Measurements from ENCODE around the gene MSMB. TPM values are rescaled to one million over a fixed set of nuclear protein-coding genes. Genes with fewer than 3 reads are reported as not detected.
"Not testable (repeated sequence)": the region's sequence is repeated elsewhere in the genome, so short reads cannot be mapped to it uniquely, and the experiment has no call there.

MSMB gene
- total RNA-seq, 2 donors from 2014 or later = not detected

DNA sequence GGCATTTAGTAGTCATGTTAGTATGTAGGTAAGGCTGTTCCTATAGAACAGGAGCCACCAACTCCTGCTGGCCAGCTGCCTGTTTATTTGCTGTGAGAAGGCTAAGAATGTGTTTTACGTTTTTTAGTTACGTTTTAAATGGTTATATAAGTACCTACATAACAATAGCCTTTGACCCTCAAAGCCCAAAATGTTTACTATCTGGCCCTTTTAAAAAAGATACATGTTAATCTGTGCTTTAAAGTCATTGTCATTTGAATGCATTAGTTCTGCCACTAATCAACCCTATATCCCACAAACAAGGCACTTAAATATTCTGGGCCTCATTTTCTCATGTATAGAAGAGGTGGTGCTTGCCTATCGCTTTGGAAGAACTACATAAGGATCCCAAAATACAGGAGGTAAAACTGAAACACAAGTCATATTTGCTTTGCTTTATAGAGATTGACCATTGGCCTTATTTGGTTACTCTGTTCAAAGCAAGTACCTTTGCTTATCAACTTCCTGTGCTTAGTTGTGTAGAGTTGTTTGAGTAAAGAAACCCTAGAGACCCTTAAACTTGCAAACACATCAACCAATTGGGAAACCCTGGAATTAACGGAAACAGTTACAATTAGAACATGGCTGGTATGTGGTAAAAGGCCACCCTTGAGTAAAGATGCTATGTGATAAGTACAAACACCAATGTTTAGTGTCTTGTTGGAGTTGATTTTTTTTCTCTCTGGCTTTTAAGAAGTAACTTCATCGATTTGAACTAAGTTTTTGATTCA lies 47.9 kb downstream of the MSMB start:
- Histone ChIP-seq H3K36me3 (replicated peaks in 1 of 2; ENCODE audit: insufficient read depth in 1 of 2, low read depth in 2 of 2) (peaks cover 0 to 5% of the 10 kb centered on the region in 2 donors), H3K4me1 (no peaks in the 10 kb centered on the region), H3K27me3 (no peaks in the 10 kb centered on the region), H3K9me3 (no peaks in the 10 kb centered on the region), H3K27ac (no peak overlapping the region), H3K4me3 (no peak overlapping the region)
- ATAC-seq (no peak), DNase-seq (no peak)
- TF ChIP-seq POLR2A (IDR thresholded peaks at IDR 0.05) = no peak
- TF ChIP-seq, protein P1, sequence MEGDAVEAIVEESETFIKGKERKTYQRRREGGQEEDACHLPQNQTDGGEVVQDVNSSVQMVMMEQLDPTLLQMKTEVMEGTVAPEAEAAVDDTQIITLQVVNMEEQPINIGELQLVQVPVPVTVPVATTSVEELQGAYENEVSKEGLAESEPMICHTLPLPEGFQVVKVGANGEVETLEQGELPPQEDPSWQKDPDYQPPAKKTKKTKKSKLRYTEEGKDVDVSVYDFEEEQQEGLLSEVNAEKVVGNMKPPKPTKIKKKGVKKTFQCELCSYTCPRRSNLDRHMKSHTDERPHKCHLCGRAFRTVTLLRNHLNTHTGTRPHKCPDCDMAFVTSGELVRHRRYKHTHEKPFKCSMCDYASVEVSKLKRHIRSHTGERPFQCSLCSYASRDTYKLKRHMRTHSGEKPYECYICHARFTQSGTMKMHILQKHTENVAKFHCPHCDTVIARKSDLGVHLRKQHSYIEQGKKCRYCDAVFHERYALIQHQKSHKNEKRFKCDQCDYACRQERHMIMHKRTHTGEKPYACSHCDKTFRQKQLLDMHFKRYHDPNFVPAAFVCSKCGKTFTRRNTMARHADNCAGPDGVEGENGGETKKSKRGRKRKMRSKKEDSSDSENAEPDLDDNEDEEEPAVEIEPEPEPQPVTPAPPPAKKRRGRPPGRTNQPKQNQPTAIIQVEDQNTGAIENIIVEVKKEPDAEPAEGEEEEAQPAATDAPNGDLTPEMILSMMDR (IDR thresholded peaks at IDR 0.05) = no peak
- 69 to 86% methylated on average over 5 of the region's 5 CpGs for WGBS, 2 donors
- intact Hi-C loops (cut with DNase I) = no loop called here

DNA sequence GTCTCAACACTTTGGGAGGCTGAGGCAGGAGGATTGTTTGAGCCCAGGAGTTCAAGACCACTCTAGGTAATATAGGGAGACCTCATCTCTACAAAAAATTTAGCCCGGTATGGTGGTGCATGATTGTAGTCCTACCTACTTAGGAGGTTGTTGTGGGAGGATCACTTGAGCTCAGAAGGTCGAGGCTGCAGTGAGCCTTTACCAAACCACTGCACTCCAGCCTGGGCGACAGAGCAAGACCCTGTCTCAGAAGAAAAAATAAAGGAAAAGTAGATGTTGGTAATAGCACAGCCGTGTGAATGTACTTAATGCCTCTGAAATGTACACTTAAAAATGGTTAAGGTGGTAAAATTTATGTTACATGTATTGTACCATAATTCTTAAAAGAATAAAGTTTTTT lies 48.5 kb downstream of the MSMB start:
- H3K9me3 ChIP-seq = no peaks in the 10 kb centered on the region
- TF ChIP-seq, protein P1 (IDR thresholded peaks at IDR 0.05) = no peak
- TF ChIP-seq POLR2A (IDR thresholded peaks at IDR 0.05) = no peak
- peaks cover 0 to 2% of the 10 kb centered on the region in 2 donors for H3K36me3 ChIP-seq (replicated peaks in 1 of 2; ENCODE audit: insufficient read depth in 1 of 2, low read depth in 2 of 2)
- H3K4me3 ChIP-seq = no peak overlapping the region
- no peaks in the 10 kb centered on the region for H3K27me3 ChIP-seq
- 93 to 97% methylated on average over 4 of the region's 4 CpGs for WGBS, 2 donors
- intact Hi-C loops (cut with DNase I) = no loop called here
- H3K27ac ChIP-seq = no peak overlapping the region
- H3K4me1 ChIP-seq = no peaks in the 10 kb centered on the region
- no peak for DNase-seq
- ATAC-seq = no peak

DNA sequence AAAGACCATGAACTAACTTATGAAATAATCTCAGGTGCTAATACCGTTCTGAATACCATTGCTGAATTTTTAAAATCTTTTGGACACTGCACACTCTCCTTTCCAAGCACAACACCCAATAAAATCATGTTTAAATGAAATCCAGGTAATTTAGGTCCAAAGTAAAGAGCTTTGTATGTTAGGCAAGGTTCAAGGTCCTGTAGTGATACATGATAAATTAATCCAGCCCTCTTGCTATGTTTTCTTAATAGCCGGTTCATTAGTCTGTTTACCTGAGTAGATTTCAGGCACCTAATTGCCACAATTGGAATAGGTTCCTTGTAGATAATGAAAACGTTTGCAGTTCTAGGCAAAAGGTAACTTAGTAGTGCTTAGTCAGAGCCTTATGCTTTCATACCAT lies 60.5 kb downstream of the MSMB start:
- H3K36me3 ChIP-seq (replicated peaks in 1 of 2; ENCODE audit: insufficient read depth in 1 of 2, low read depth in 2 of 2); H3K9me3 ChIP-seq; H3K4me1 ChIP-seq; DNase-seq; ATAC-seq; H3K27ac ChIP-seq; H3K4me3 ChIP-seq; H3K27me3 ChIP-seq; intact Hi-C loops (cut with DNase I): not testable (repeated sequence)
- 42 to 49% methylated on average over 3 of the region's 3 CpGs for WGBS, 2 donors

DNA sequence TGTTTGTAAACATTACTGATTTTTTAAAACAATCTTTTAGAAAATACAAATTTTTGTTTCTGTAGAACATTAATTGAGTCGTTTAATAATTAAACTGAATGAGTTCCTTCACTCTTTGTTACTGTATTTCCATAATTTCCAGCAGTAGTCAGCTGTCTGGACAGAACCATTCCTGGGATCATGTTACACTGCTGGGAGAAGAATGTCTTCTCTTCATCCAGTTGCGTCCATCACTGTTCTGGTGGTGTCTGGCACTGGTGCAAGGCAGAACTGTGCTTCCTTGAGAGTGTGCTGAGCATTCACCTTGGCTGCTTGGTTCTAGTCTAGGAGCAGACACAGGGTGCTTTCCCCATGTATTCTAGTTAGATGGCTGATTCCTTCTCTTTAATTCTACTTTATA lies 61.6 kb downstream of the MSMB start:
- H3K27me3 ChIP-seq; H3K27ac ChIP-seq; intact Hi-C loops (cut with DNase I); DNase-seq; H3K9me3 ChIP-seq; H3K36me3 ChIP-seq (replicated peaks in 1 of 2; ENCODE audit: insufficient read depth in 1 of 2, low read depth in 2 of 2); H3K4me1 ChIP-seq; ATAC-seq; H3K4me3 ChIP-seq: not testable (repeated sequence)
- 69 to 74% methylated on average over 2 of the region's 2 CpGs for WGBS, 2 donors

DNA sequence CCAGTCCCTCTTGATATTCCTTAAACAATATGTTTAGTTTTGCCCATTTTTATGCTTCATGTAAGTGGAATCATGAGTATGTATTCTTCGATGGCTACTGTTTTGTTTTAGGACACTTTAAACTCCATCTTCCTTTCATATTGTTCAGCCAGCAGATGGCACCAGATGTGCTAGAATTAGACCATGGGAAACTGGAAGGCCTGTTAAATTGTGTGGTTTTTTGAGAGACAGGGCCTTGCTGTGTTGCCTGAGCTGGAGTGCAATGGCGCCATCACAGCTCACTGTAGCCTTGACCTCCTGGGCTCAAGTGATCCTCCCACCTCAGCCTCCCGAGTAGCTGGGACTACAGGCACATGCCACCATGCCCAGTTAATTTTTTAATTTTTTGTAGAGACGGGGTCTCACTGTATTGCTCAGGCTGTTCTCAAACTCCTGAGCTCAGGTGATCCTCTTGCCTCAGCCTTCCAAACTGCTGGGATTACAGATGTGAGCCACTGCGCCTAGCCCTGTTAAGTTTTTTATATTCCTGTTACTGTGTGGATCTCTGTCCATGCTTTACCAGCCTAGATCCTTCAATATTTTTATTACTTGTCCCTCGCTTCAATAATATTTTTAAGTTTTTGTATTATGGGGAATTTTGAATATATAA lies 62.4 kb downstream of the MSMB start:
- intact Hi-C loops (cut with DNase I); H3K9me3 ChIP-seq; H3K4me1 ChIP-seq; H3K27me3 ChIP-seq; H3K27ac ChIP-seq; H3K4me3 ChIP-seq; H3K36me3 ChIP-seq (replicated peaks in 1 of 2; ENCODE audit: insufficient read depth in 1 of 2, low read depth in 2 of 2): not testable (repeated sequence)
- TF ChIP-seq, protein P1 (IDR thresholded peaks at IDR 0.05) = peak in 6 of 7 experiments; percentile 13 to 49 (median 40)
- ATAC-seq = peak; percentile 58
- peak; percentile 35 to 65 (median 38) for DNase-seq
- WGBS, 2 donors = 56 to 69% methylated on average over 5 to 6 of the region's 6 CpGs

Small RNA genes lying within 50 kb of the gene (small RNA-seq; reads per million reads assigned to genes)
- not detected for gene SNORA74C-1

Other genes with a start within 250 kb of the MSMB start
- gene AGAP4, start 198.8 kb downstream of the MSMB start, total RNA-seq = 10 to 100 TPM in 1 of 2 donors, 1 to 10 TPM in 1; 6.0 to 76.1 TPM
- 10 to 100 TPM; 18.7 to 34.9 TPM for gene TIMM23, start 73.8 kb downstream of the MSMB start, total RNA-seq
- gene NCOA4, start 15.6 kb downstream of the MSMB start, total RNA-seq = 10 to 100 TPM; 60.2 to 80.1 TPM
- gene ANTXRL, start 240.7 kb upstream of the MSMB start, total RNA-seq = not detected

All from body of pancreas (tissue), 4 donors.